HL-60 (cell line): ENCODE results near the gene OBI1.

Experiments used
- DNase-seq, 2 experiments: peaks; one replicate each; pipeline ENCODE4 v3.0.0-alpha.2; 2010 to 2020; ENCODE audit warnings: low read depth in 1 of 2, low spot score in 1 of 2
- H3K27ac ChIP-seq: fragments of 250-450 bp; sonication (Bioruptor Pico); replicated peaks from 2 replicates; pipeline ENCODE4 v1.5.1; 2020; ENCODE audit warnings: mild to moderate bottlenecking, moderate library complexity
- H3K27me3 ChIP-seq: fragments of 250-450 bp; sonication (Bioruptor Pico); 2 replicates; pipeline ENCODE4 v1.5.1; 2021; ENCODE audit warnings: mild to moderate bottlenecking, moderate library complexity; ENCODE audit not compliant: insufficient read depth, poor library complexity, severe bottlenecking
- H3K4me3 ChIP-seq: replicated peaks from 2 replicates; pipeline ENCODE4 v1.5.1; 2011; ENCODE audit warnings: mild to moderate bottlenecking, control low read depth, low read length; ENCODE audit not compliant: insufficient read depth
- GABPA ChIP-seq: IDR thresholded peaks from 2 replicates; pipeline ENCODE4 v1.6.1; 2012; ENCODE audit warnings: low read depth
- POLR2AphosphoS5 ChIP-seq: IDR thresholded peaks from 2 replicates; pipeline ENCODE4 v1.6.1; 2012; ENCODE audit warnings: low read depth
- SPI1 ChIP-seq: IDR thresholded peaks from 2 replicates; pipeline ENCODE4 v1.6.1; 2012; ENCODE audit warnings: low read depth, mild to moderate bottlenecking, borderline replicate concordance
- TF ChIP-seq, protein P1 (sequence below): IDR thresholded peaks from one replicate; pipeline ENCODE4 v1.5.1; 2011; ENCODE audit warnings: low read length, control low read depth, inconsistent platforms; ENCODE audit not compliant: insufficient read depth
- TF ChIP-seq, protein P2 (sequence below): IDR thresholded peaks from 2 replicates; pipeline ENCODE4 v1.6.1; 2012; ENCODE audit warnings: low read depth; ENCODE audit not compliant: insufficient replicate concordance

OBI1 gene

DNA sequence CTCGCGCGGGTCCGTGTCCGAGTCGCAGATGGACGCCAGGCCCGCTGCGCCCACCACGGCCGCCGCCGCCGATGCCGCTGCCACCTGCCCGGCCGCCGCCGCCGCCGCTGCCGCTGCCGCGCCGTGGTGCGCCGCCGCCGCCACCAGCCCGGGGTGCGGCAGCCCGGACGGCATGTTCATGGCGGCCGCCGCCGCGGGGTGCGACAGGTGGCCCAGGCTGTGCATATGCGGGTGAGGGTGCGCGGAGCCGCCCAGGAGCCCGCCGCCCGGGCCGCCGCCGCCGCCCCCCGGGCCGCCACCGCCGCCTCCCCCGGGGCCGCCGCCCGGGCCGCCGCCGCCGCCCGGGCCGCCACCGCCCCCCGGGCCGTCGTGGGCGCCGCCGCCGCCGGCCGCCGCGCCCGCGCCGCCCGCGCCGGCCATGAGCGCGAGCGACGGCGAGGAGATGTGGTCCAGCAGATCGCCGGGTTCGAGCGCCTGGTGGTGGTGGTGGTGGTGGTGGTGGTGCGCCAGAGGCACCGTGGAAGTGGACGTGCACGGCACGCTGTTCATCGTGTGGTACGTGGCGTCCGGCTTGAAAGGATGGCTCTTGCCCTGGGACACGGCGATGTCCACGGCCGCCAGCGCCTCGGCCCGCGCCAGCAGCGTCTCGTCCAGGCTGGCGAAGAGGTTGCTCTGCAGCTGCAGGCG, 56.9 kb downstream of the OBI1 start:
- TF ChIP-seq GABPA (no peak), POLR2AphosphoS5 (no peak), SPI1 (no peak)
- TF ChIP-seq, protein P1, sequence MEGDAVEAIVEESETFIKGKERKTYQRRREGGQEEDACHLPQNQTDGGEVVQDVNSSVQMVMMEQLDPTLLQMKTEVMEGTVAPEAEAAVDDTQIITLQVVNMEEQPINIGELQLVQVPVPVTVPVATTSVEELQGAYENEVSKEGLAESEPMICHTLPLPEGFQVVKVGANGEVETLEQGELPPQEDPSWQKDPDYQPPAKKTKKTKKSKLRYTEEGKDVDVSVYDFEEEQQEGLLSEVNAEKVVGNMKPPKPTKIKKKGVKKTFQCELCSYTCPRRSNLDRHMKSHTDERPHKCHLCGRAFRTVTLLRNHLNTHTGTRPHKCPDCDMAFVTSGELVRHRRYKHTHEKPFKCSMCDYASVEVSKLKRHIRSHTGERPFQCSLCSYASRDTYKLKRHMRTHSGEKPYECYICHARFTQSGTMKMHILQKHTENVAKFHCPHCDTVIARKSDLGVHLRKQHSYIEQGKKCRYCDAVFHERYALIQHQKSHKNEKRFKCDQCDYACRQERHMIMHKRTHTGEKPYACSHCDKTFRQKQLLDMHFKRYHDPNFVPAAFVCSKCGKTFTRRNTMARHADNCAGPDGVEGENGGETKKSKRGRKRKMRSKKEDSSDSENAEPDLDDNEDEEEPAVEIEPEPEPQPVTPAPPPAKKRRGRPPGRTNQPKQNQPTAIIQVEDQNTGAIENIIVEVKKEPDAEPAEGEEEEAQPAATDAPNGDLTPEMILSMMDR = no peak
- TF ChIP-seq, protein P2, sequence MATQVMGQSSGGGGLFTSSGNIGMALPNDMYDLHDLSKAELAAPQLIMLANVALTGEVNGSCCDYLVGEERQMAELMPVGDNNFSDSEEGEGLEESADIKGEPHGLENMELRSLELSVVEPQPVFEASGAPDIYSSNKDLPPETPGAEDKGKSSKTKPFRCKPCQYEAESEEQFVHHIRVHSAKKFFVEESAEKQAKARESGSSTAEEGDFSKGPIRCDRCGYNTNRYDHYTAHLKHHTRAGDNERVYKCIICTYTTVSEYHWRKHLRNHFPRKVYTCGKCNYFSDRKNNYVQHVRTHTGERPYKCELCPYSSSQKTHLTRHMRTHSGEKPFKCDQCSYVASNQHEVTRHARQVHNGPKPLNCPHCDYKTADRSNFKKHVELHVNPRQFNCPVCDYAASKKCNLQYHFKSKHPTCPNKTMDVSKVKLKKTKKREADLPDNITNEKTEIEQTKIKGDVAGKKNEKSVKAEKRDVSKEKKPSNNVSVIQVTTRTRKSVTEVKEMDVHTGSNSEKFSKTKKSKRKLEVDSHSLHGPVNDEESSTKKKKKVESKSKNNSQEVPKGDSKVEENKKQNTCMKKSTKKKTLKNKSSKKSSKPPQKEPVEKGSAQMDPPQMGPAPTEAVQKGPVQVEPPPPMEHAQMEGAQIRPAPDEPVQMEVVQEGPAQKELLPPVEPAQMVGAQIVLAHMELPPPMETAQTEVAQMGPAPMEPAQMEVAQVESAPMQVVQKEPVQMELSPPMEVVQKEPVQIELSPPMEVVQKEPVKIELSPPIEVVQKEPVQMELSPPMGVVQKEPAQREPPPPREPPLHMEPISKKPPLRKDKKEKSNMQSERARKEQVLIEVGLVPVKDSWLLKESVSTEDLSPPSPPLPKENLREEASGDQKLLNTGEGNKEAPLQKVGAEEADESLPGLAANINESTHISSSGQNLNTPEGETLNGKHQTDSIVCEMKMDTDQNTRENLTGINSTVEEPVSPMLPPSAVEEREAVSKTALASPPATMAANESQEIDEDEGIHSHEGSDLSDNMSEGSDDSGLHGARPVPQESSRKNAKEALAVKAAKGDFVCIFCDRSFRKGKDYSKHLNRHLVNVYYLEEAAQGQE = no peak
- Histone ChIP-seq H3K27ac (no peak overlapping the region), H3K27me3 (peaks cover 79% of the 10 kb centered on the region), H3K4me3 (peak overlapping the region; percentile 46)
- no peak for DNase-seq

DNA sequence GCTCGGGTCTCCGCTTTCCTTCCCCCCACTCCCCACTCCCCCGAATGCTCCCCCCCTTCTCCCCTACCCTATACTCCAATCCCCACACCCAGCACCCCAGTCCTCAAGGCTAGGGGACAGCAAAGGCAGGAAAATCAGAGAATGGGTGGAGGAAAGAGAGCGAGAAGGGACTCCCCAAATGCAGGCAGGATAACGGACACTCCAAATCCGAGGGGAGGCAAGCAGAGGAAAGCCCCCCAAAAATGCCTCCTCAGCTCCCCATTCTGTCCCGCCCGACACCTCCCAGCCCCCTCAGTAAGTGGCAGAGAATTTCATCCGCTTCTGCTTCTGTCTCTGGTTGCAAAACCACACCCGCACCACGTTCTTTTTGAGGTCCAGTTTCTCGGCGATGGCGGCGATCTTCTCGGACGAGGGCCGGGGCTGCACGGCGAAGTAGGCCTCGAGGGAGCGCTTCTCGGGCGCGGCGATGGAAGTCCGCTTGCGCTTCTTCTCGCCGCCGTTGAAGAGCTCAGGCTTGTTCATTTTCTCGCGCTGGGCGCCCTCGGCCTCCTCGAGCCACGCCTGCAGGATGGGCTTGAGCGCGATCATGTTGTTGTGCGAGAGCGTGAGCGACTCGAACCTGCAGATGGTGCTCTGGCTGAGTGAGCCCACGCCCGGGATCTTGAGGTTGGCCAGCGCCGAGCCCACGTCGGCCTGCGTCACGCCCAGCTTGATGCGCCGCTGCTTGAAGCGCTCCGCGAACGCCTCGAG, 57.7 kb downstream of the OBI1 start:
- H3K4me3 ChIP-seq = peak overlapping the region; percentile 22
- TF ChIP-seq GABPA (no peak), POLR2AphosphoS5 (no peak), SPI1 (no peak)
- TF ChIP-seq, protein P1 = no peak
- H3K27me3 ChIP-seq = peaks cover 79% of the 10 kb centered on the region

DNA sequence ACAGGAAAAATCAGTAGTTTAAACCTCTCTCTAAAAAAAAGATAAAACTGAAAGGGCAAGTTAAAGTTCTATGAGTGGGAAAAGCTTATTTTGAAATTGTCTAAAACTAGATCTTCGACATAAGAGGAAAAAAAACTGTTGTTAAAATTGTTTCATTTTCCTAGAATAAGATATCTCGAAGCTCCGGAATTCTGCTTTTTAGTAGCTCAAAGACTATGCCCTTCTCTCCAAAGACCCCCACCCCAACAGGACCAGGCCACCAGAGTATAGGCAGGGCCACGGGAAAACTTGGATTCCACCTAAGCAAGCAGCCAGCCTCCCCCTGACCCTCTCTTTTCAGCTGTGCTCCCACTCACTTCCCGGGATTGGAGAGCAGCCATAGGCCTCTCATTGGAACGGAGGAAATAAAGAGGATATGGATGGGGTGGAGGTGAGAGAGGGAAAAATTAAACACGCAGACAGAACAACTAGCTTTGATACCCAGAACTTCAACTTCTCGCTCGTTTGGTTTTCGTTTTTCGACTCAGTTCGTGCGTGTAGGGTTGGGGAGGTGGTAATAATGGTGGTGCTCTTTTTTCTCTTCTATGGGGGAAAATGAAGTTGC, 58.6 kb downstream of the OBI1 start:
- no peak for DNase-seq
- TF ChIP-seq, protein P1 = no peak
- no peak for TF ChIP-seq POLR2AphosphoS5
- TF ChIP-seq GABPA = no peak
- TF ChIP-seq, protein P2 = no peak
- TF ChIP-seq SPI1 = no peak
- H3K4me3 ChIP-seq = no peak overlapping the region
- H3K27ac ChIP-seq = no peak overlapping the region
- peaks cover 78% of the 10 kb centered on the region for H3K27me3 ChIP-seq

More for the DNA sequence above, 57.7 kb downstream of the OBI1 start:
- peak in 1 of 2 experiments; percentile 19 for DNase-seq
- no peak overlapping the region for H3K27ac ChIP-seq
